Activated B cell treated with CpG ODN at 0.5 μM for 24 hours (primary cell): ENCODE results near the gene PPP1R9B. TPM values are rescaled to one million over a fixed set of nuclear protein-coding genes. Genes with fewer than 3 reads are reported as not detected.
A peak's percentile ranks its signal among the peaks of the same experiment; 100 is the strongest.

Source experiments
- ATAC-seq: fragments of 200-7000 bp; cut with Tn5 transposase; one replicate; pipeline ENCODE4 v1.10.0; 2021; ENCODE audit warnings: low read depth, mild to moderate bottlenecking, moderate library complexity
- CTCF ChIA-PET: fragments of 350-600 bp; sonication (Branson Sonifier 250); formaldehyde crosslinking; loops from one replicate; lab custom pipeline; 2021; ENCODE audit warnings: antibody characterized with exemption; lab: Charles Lee
- POLR2A ChIA-PET: fragments of 350-600 bp; sonication (Branson Sonifier 250); formaldehyde crosslinking; loops from one replicate; lab custom pipeline; 2021; ENCODE audit warnings: antibody characterized with exemption; lab: Charles Lee
- DNase-seq: peaks from one replicate; pipeline ENCODE4 v3.0.0; 2022
- H3K27ac Mint-ChIP-seq: one replicate; pipeline ENCODE4 v1.8.0; 2020; ENCODE audit warnings: mixed read lengths
- H3K27me3 Mint-ChIP-seq: one replicate; pipeline ENCODE4 v1.8.0; 2021; ENCODE audit warnings: mixed read lengths
- H3K36me3 Mint-ChIP-seq: one replicate; pipeline ENCODE4 v1.8.0; 2021; ENCODE audit warnings: low read depth, mixed read lengths
- H3K4me1 Mint-ChIP-seq: one replicate; pipeline ENCODE4 v1.8.0; 2021; ENCODE audit warnings: mixed read lengths
- H3K4me3 Mint-ChIP-seq: one replicate; pipeline ENCODE4 v1.8.0; 2020; ENCODE audit warnings: mild to moderate bottlenecking, mixed read lengths
- H3K9me3 Mint-ChIP-seq: one replicate; pipeline ENCODE4 v1.8.0; 2020; ENCODE audit warnings: mixed read lengths
- CTCF ChIP-seq: fragments of 200-600 bp; IDR thresholded peaks from one replicate; pipeline ENCODE4 v1.8.0; 2022; ENCODE audit warnings: antibody characterized with exemption, mild to moderate bottlenecking
- intact Hi-C: fragments of 100-400 bp; cut with micrococcal nuclease; formaldehyde crosslinking; loops from one replicate; pipeline ENCODE4 v1.15.1; 2024
- total RNA-seq: library from RNA; stranded (reverse); gene quantifications from 2 replicates; pipeline ENCODE4 v1.2.3, GENCODE V29; 2022

PPP1R9B gene
- total RNA-seq, 1 donor from 2014 or later = 313 TPM

- Mint-ChIP-seq H3K36me3 (no peaks in the 10 kb centered on the region), H3K9me3 (no peaks in the 10 kb centered on the region), H3K27me3 (no peaks in the 10 kb centered on the region), H3K4me1 (peaks cover 18% of the 10 kb centered on the region), H3K27ac (no peak overlapping the region), H3K4me3 (peak overlapping the region; percentile 54)
- no peak for TF ChIP-seq CTCF
- CTCF ChIA-PET = interaction anchor here (0.7 to 3.5 kb wide), 13 partner anchors 9 to 118 kb away, joined by 3 to 22 read pairs (median 4); partner anchors contain the start of genes COL1A1 and PDK2
- ATAC-seq (peak; percentile 99), DNase-seq (peak; percentile 45)
- intact Hi-C loops = loop anchor here (1.0 kb wide), 1 partner anchor 84 kb away; no protein-coding TSS in a partner anchor
- POLR2A ChIA-PET = interaction anchor here (1.4 to 2.1 kb wide), 3 partner anchors 12 to 45 kb away, joined by 3 to 6 read pairs (median 4); no protein-coding TSS in a partner anchor
These were observed 27.7 kb upstream of the PPP1R9B start for GRCh38 chr17:50177983-50178834.

- H3K4me1 Mint-ChIP-seq = peaks cover 12% of the 10 kb centered on the region
- TF ChIP-seq CTCF = no peak
- no peak for ATAC-seq
- DNase-seq = no peak
- H3K27ac Mint-ChIP-seq = no peak overlapping the region
- ChIA-PET CTCF (interaction anchor here (0.9 to 3.5 kb wide), 9 partner anchors 8 to 119 kb away, joined by 3 to 22 read pairs (median 9); partner anchors contain the start of genes COL1A1 and PDK2), POLR2A (interaction anchor here (0.6 to 2.1 kb wide), 4 partner anchors 14 to 45 kb away, joined by 3 to 6 read pairs (median 5); no protein-coding TSS in a partner anchor)
- H3K36me3 Mint-ChIP-seq = no peaks in the 10 kb centered on the region
- no peak overlapping the region for H3K4me3 Mint-ChIP-seq
- H3K27me3 Mint-ChIP-seq = no peaks in the 10 kb centered on the region
- no peaks in the 10 kb centered on the region for H3K9me3 Mint-ChIP-seq
- intact Hi-C loops = no loop called here
These were observed 27.0 kb upstream of the PPP1R9B start for GRCh38 chr17:50177476-50177875.

- POLR2A ChIA-PET = interaction anchor here (0.6 to 1.5 kb wide), 3 partner anchors 13 to 44 kb away, joined by 3 to 6 read pairs (median 4); no protein-coding TSS in a partner anchor
- no peak for TF ChIP-seq CTCF
- Mint-ChIP-seq H3K36me3 (no peaks in the 10 kb centered on the region), H3K27ac (no peak overlapping the region), H3K4me3 (no peak overlapping the region), H3K9me3 (no peaks in the 10 kb centered on the region), H3K4me1 (peaks cover 9% of the 10 kb centered on the region), H3K27me3 (no peaks in the 10 kb centered on the region)
- intact Hi-C loops = no loop called here
- DNase-seq (no peak), ATAC-seq (no peak)
- CTCF ChIA-PET = interaction anchor here (0.9 to 3.5 kb wide), 5 partner anchors 15 to 120 kb away, joined by 3 to 22 read pairs (median 8); no protein-coding TSS in a partner anchor
These were observed 26.3 kb upstream of the PPP1R9B start for GRCh38 chr17:50176559-50177357.

GRCh38 chr17:50175035-50175807 lies 24.7 kb upstream of the PPP1R9B start:
- ChIA-PET POLR2A (no interaction called here), CTCF (interaction anchor here (0.7 kb wide), 1 partner anchor 23 kb away, joined by 4 read pairs; no protein-coding TSS in a partner anchor)
- intact Hi-C loops = no loop called here
- Mint-ChIP-seq H3K4me3 (no peak overlapping the region), H3K9me3 (no peaks in the 10 kb centered on the region), H3K27me3 (no peaks in the 10 kb centered on the region), H3K27ac (no peak overlapping the region), H3K36me3 (no peaks in the 10 kb centered on the region), H3K4me1 (peaks cover 12% of the 10 kb centered on the region)
- DNase-seq (no peak), ATAC-seq (no peak)
- TF ChIP-seq CTCF = no peak
